ENCODE results near the gene WDR5B.

DNA sequence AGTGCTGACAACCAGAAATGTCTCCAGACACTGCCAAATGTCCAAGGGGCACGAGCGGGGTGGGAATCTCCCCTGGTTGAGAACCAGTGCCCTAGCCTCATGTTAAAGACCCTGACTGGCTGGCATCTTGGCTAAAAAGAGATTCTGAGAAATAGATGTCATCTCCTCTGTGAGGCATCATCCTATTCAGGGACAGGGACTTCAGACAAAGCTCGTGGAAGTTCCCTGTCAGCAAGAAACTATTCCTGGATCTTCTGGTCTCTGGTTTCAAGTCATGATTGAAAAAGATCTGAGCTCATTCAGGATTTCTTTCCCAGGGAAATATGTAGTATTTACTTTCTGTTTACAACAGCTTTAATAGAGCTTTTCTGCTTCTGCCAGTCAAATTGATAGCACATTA, 10.8 kb downstream of the WDR5B start:
- TF ChIP-seq EZH2phosphoT487 (IDR thresholded peaks at IDR 0.05; ENCODE audit: insufficient read depth, low read depth) (no peak), EZH2 (IDR thresholded peaks at IDR 0.05; ENCODE audit: insufficient read depth, poor library complexity, severe bottlenecking) (no peak)
